GM18508 (cell line): ENCODE results near the gene MGLL.

Experiments
- ATAC-seq: cut with Tn5 transposase; IDR thresholded peaks from one replicate; pipeline ENCODE4 v1.9.1; 2021; ENCODE audit warnings: moderate number of reproducible peaks; ENCODE audit not compliant: insufficient read depth, unreplicated experiment

Gene MGLL

GRCh38 chr3:127835993-127836882, 13.9 kb upstream of the MGLL start:
- ATAC-seq = peak; percentile 50

- ATAC-seq = no peak
Measured at GRCh38 chr3:127834771-127835170, 12.5 kb upstream of the MGLL start.

- ATAC-seq = no peak
Measured at GRCh38 chr3:127833281-127834032, 11.1 kb upstream of the MGLL start.

- ATAC-seq = no peak
Measured at GRCh38 chr3:127831723-127832172, 9.4 kb upstream of the MGLL start.

- ATAC-seq = no peak
Measured at GRCh38 chr3:127829537-127829936, 7.2 kb upstream of the MGLL start.

GRCh38 chr3:127827808-127828207, 5.5 kb upstream of the MGLL start:
- ATAC-seq = no peak

- ATAC-seq = no peak
Measured at GRCh38 chr3:127825756-127826155, 3.4 kb upstream of the MGLL start.

- ATAC-seq = no peak
Measured at GRCh38 chr3:127824151-127824825, 2.0 kb upstream of the MGLL start.

- ATAC-seq = no peak
Measured at GRCh38 chr3:127823426-127823857, 1.1 kb upstream of the MGLL start.

GRCh38 chr3:127822682-127823425, 539 bp upstream of the MGLL start:
- no peak for ATAC-seq

GRCh38 chr3:127821394-127821793, 921 bp downstream of the MGLL start:
- no peak for ATAC-seq

- ATAC-seq = no peak
Measured at GRCh38 chr3:127820826-127821313, 1.4 kb downstream of the MGLL start.

GRCh38 chr3:127820221-127820825, 2.0 kb downstream of the MGLL start:
- no peak for ATAC-seq

GRCh38 chr3:127819656-127820055, 2.7 kb downstream of the MGLL start:
- ATAC-seq = no peak

- no peak for ATAC-seq
Measured at GRCh38 chr3:127819086-127819485, 3.2 kb downstream of the MGLL start.

GRCh38 chr3:127817406-127817841, 4.9 kb downstream of the MGLL start:
- ATAC-seq = no peak

- no peak for ATAC-seq
Measured at GRCh38 chr3:127816783-127817405, 5.4 kb downstream of the MGLL start.

- no peak for ATAC-seq
Measured at GRCh38 chr3:127815641-127816605, 6.4 kb downstream of the MGLL start.
